Psoas muscle (tissue), 8 donors: Measurements from ENCODE around the gene UBA52. TPM values are rescaled to one million over a fixed set of nuclear protein-coding genes. Genes with fewer than 3 reads are reported as not detected.
A peak's percentile ranks its signal among the peaks of the same experiment; 100 is the strongest.

Experiments used
- ATAC-seq, 4 donors: fragments of 200-7000 bp; cut with Tn5 transposase; one replicate each; pipeline ENCODE4 v1.9.1; 2020; ENCODE audit warnings: moderate library complexity in 3 of 4, mild to moderate bottlenecking in 2 of 4
- DNase-seq, 2 donors: peaks; one replicate each; pipeline ENCODE4 v3.0.0-alpha.2; 2020
- H3K27ac ChIP-seq: fragments of 200-600 bp; one replicate; pipeline ENCODE4 v1.8.0; 2022
- H3K27me3 ChIP-seq, 3 donors: fragments of 200-600 bp in 1 of 3; one replicate each; pipeline versions ENCODE4 v1.6.1 to v1.8.0; 2013 to 2022; ENCODE audit warnings: low read length in 2 of 3, mild to moderate bottlenecking in 2 of 3, moderate library complexity in 1 of 3; ENCODE audit not compliant: insufficient read depth in 3 of 3
- H3K36me3 ChIP-seq, 2 donors: fragments of 200-600 bp in 1 of 2; one replicate each; pipeline versions ENCODE4 v1.6.1 to v1.8.0; 2013 to 2022; ENCODE audit warnings: low read depth in 1 of 2, mild to moderate bottlenecking in 1 of 2, moderate library complexity in 1 of 2; ENCODE audit not compliant: insufficient read depth in 1 of 2
- H3K4me1 ChIP-seq: fragments of 200-600 bp; one replicate; pipeline ENCODE4 v1.8.0; 2022
- H3K4me3 ChIP-seq: fragments of 200-600 bp; one replicate; pipeline ENCODE4 v1.8.0; 2022; ENCODE audit warnings: mild to moderate bottlenecking
- H3K9me3 ChIP-seq: fragments of 200-600 bp; one replicate; pipeline ENCODE4 v1.8.0; 2022
- WGBS, 3 donors: extraction: QIAGEN DNeasy Blood & Tissue Kit; methylation state at CpG; one replicate each; pipeline versions ENCODE4 v1.1.6 to v1.1.7; 2013; 5-methylcytosine and 5-hydroxymethylcytosine counted together
- intact Hi-C, 2 donors: fragments of 100-400 bp; cut with DNase I; formaldehyde crosslinking; loops; one replicate each; pipeline versions ENCODE4 v1.11.0 to v1.14.2; 2022
- polyA plus RNA-seq, 3 donors: library from polyadenylated mRNA; stranded (reverse); fragments of 200-250 nt; gene quantifications; one replicate each; pipeline ENCODE4 v1.2.3, GENCODE V29; 2013
- total RNA-seq, 4 donors: library from RNA; stranded (reverse); fragmentation: NEBNext Ultra II Directional in 2 of 4; extraction: Animal tissue kit (Norgen Biotek cat#: 25700) in 2 of 4; gene quantifications; one replicate each; pipeline versions ENCODE4 v1.2.1 to v1.2.4, GENCODE V29; 2021 to 2023
- TF ChIP-seq, protein P1 (sequence below): fragments of 200-600 bp; IDR thresholded peaks from one replicate; pipeline ENCODE4 v1.8.0; 2022; ENCODE audit warnings: antibody characterized with exemption
- donor health status: healthy with polysubstance abuse.
- donor health status: DM: no; HTN: no; CAD: no; lungs with moderate emphysema.
- donor health status: Bipolar disorder and iron deficiency.
- donor health status: healthy.
- donor health status: DM: yes; HTN: yes; CAD: no.
- donor health status: DM: no; HTN: no; CAD: no.
- donor health status: DM: no; HTN: no; CAD: no.
- donor health status: DM: yes; HTN: yes; CAD: no.

The UBA52 gene
- total and polyA plus RNA-seq, 7 donors, result 877 to 1,553 (median 1,005) TPM

DNA sequence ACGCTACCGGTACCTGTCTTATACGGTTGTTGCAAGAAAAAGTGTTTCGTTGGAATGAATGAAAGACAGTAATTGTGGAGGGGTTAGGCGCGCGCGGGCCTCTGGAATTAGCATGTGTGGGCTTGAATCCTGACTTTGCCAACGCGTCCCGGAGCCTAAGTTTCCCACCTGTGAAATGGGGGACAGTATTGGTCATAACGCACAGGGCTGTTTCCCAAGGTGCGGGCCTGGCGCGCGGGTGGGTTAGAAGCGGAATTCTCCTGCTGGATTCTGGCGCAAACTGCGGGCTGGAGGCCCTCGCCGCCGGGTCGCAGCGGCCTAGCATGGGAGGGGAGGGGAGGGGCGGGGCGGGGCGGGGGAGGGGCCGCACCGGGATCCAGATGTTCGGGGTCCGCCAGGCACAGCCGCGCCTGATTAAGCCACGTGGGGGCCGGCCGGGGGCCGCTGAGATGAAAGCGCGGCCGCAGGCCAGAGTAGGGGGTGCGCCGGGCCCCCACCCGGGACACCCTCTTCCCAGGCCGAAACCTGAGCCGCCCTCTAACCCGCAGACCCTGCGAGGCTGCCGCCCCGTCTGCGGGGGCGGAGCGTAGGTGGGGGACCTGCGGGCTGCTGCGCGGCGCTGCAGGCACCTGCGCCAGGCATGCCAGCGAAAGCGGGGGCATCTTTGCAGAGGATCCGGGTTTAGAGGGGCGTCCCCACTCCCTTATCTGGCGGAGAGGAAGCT lies 39.8 kb downstream of the UBA52 start:
- Histone ChIP-seq H3K4me3 (peak overlapping the region; percentile 36), H3K9me3 (no peaks in the 10 kb centered on the region), H3K36me3 (no peaks in the 10 kb centered on the region), H3K27ac (no peak overlapping the region), H3K4me1 (peaks cover 21% of the 10 kb centered on the region), H3K27me3 (peaks cover 0 to 80% (median 41%) of the 10 kb centered on the region in 3 donors)
- WGBS, 3 donors, result 2 to 3% (median 3%) methylated on average over 49 to 62 of the region's 62 CpGs
- no peak for DNase-seq
- intact Hi-C loops, result no loop called here
- peak in 1 of 4 donors; percentile 21 for ATAC-seq
- TF ChIP-seq, protein P1, sequence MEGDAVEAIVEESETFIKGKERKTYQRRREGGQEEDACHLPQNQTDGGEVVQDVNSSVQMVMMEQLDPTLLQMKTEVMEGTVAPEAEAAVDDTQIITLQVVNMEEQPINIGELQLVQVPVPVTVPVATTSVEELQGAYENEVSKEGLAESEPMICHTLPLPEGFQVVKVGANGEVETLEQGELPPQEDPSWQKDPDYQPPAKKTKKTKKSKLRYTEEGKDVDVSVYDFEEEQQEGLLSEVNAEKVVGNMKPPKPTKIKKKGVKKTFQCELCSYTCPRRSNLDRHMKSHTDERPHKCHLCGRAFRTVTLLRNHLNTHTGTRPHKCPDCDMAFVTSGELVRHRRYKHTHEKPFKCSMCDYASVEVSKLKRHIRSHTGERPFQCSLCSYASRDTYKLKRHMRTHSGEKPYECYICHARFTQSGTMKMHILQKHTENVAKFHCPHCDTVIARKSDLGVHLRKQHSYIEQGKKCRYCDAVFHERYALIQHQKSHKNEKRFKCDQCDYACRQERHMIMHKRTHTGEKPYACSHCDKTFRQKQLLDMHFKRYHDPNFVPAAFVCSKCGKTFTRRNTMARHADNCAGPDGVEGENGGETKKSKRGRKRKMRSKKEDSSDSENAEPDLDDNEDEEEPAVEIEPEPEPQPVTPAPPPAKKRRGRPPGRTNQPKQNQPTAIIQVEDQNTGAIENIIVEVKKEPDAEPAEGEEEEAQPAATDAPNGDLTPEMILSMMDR, result no peak

DNA sequence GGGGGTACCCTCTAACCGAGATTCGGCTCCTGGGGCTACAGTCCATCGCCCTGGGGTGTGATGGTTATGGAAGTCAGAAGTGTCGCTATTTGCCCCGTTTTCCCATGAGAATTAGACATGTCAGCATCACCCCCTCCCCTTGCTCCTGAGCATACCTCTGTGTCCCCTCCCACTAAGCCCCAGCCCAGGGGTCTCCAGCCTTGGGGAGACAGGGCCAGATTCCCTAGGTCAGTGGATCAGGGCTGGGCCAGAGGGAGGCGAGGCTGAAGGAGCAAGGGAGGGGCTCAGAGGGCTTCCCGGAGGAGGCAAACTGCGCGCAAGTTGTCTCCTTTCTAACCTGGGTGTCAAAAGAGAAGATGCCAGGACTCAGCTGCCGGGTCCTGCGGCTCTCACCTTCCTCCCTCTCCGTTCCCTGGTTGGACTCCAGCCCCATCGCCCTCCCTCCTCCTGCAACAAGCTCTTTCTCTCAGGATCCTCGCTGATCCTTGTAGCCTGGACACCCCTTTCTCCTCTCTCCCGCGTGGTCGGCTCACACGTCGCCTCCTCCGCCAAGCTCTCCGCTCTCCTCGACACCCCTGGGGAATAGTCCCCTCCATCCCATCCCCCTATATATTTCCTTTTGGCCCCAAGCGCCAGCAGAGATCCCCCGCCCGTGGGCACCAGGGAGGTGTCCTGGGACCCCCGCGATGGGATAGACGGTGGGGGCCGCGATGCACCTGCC lies 40.6 kb downstream of the UBA52 start:
- Histone ChIP-seq H3K27ac (no peak overlapping the region), H3K9me3 (no peaks in the 10 kb centered on the region), H3K36me3 (no peaks in the 10 kb centered on the region), H3K27me3 (peaks cover 0 to 86% (median 37%) of the 10 kb centered on the region in 3 donors), H3K4me1 (peaks cover 20% of the 10 kb centered on the region), H3K4me3 (peak overlapping the region; percentile 56)
- ATAC-seq (peak in 1 of 4 donors; percentile 14), DNase-seq (no peak)
- TF ChIP-seq, protein P1, result no peak
- intact Hi-C loops, result no loop called here
- 1% methylated on average over 25 to 30 of the region's 30 CpGs for WGBS, 3 donors

DNA sequence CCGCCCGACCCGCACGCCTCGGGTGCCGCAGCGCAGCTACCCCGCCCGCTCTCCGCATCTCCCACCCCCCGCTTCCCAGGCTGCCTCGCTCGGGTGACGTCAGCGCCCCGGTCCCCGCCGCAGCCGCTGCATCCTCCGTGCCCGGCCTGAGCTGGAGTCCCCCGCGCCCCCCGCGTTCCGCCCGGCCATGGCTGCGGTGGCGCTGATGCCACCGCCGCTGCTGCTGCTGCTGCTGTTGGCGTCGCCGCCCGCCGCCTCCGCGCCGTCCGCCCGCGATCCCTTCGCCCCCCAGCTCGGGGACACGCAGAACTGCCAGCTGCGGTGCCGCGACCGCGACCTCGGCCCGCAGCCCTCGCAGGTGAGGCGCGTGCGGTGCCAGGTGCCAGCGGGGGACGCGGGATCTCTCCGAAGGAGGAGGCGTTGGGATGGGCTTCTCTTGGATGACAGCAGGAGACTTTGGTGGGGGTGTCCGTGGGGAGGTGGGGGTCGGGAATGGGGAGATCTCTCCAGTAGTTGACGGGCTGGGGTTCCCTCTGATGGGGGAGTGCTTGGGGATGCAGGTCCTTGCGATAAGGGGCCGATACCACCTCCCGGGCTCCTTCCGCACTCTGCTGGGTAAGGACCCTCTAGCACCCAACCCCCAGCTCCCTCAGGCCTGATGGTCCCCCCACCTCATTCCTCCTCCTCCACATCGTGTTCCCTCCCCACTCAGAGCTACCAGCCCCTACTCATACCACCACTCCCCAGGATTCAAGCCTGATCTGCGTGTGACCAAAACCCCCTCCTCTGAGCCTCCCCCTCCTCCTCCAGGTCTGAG lies 41.3 kb downstream of the UBA52 start, which contains the start of gene TMEM59L:
Gene TMEM59L (plus strand): TSS at position 99 of the 817 bp plus-strand sequence. CDS start 89 bp downstream, at position 188.
- no peak for DNase-seq
- TF ChIP-seq, protein P1, result no peak

DNA sequence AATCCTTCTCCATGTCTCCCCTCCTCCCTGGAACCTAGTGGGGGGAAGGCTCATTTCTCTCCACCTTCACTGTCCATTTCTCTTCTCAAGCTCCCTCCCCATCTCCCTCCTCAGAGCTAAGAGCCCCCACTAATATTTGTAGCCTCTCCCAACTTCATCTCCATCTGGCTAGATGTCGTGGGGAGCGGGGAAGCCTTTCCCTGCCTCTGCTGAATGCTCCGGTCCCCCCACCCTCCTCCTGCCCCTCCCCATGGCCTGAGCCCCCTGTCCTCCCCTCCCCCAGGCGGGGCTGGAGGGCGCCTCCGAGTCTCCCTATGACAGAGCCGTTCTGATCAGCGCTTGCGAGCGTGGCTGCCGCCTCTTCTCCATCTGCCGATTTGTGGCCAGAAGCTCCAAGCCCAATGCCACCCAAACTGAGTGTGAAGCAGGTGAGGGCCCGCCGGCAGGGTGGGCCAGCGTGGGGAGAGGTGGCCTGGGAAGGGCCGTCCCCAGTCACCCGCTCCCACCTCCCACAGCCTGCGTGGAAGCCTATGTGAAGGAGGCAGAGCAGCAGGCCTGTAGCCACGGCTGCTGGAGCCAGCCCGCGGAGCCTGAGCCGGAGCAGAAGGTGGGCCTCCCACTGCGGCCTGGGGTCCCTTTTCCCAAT lies 42.1 kb downstream of the UBA52 start:
- intact Hi-C loops, result no loop called here
- no peaks in the 10 kb centered on the region for H3K36me3 ChIP-seq
- H3K9me3 ChIP-seq, result no peaks in the 10 kb centered on the region
- H3K27ac ChIP-seq, result no peak overlapping the region
- DNase-seq (no peak), ATAC-seq (no peak)
- 41 to 61% (median 54%) methylated on average over 20 to 23 of the region's 23 CpGs for WGBS, 3 donors
- TF ChIP-seq, protein P1, result no peak
- peaks cover 11% of the 10 kb centered on the region for H3K4me1 ChIP-seq
- no peak overlapping the region for H3K4me3 ChIP-seq
- peaks cover 0 to 78% (median 28%) of the 10 kb centered on the region in 3 donors for H3K27me3 ChIP-seq

More for the DNA sequence above, 41.3 kb downstream of the UBA52 start, which contains the start of gene TMEM59L:
- Histone ChIP-seq H3K27me3 (peaks cover 0 to 84% (median 33%) of the 10 kb centered on the region in 3 donors), H3K27ac (no peak within 1 kb of the TSS), H3K36me3 (no peaks in the 10 kb centered on the region), H3K4me3 (peak within 1 kb of the TSS; percentile 56), H3K9me3 (no peaks in the 10 kb centered on the region), H3K4me1 (peaks cover 13% of the 10 kb centered on the region)
- WGBS, 3 donors, result 3 to 5% (median 3%) methylated on average over 41 to 70 of the region's 70 CpGs
- intact Hi-C loops, result no loop called here
- peak in 3 of 4 donors; percentile 27 to 39 (median 36) for ATAC-seq
